Measurements from ENCODE around the gene VPS33A. TPM values are rescaled to one million over a fixed set of nuclear protein-coding genes. Genes with fewer than 3 reads are reported as not detected.

Gene VPS33A
- total and polyA plus RNA-seq, 10 of the 15 experiments (the other 5 are each of a cell fraction or from before 2014, with no cell fraction given), result 7.7 to 33.6 (median 21.6) TPM

- no peak overlapping the region for H3K9ac ChIP-seq (ENCODE audit: control insufficient read depth, insufficient read depth, low read length)
- POLR2A ChIA-PET, result interaction anchor here (0.9 kb wide), 1 partner anchor 9 kb away, joined by 3 read pairs; no protein-coding TSS in a partner anchor
Observed at GRCh38 chr12:122297494-122297893, 31.2 kb upstream of the VPS33A start.

More at GRCh38 chr12:122297494-122297893, 31.2 kb upstream of the VPS33A start:
- intact Hi-C loops (cut with micrococcal nuclease; ENCODE audit: unreplicated experiment) (no loop called here), in situ Hi-C loops (cut with MboI) (no loop called here)
- ATAC-seq (no peak), DNase-seq (ENCODE audit: low read depth, low spot score) (no peak), FAIRE-seq (no peak)
- Histone ChIP-seq H3K4me2 (ENCODE audit: control insufficient read depth, insufficient read depth) (no peak overlapping the region), H3K27me3 (replicated peaks in 1 of 2; ENCODE audit: control insufficient read depth in 2 of 2, insufficient read depth in 2 of 2, low read length in 1 of 2) (no peaks in the 10 kb centered on the region), H3K9me3 (replicated peaks; ENCODE audit: control insufficient read depth, insufficient read depth, low read length) (no peaks in the 10 kb centered on the region), H3K36me3 (ENCODE audit: control insufficient read depth in 2 of 2, insufficient read depth in 2 of 2, low read length in 1 of 2) (peaks cover 0 to 3% of the 10 kb centered on the region in 2 experiments; a peak in 3 of 4 replicates), H3K4me3 (no peak overlapping the region), H3K4me1 (ENCODE audit: control insufficient read depth, insufficient read depth, low read length) (no peaks in the 10 kb centered on the region), H3K27ac (ENCODE audit: control insufficient read depth, insufficient read depth) (no peak overlapping the region), H2AFZ (ENCODE audit: control insufficient read depth, low read depth, low read length) (no peak overlapping the region), H4K20me1 (ENCODE audit: control insufficient read depth, insufficient read depth) (no peaks in the 10 kb centered on the region), H3K79me2 (ENCODE audit: control insufficient read depth, insufficient read depth, low read length) (no peaks in the 10 kb centered on the region)
- 97% methylated on average over 9 of the region's 9 CpGs for WGBS (ENCODE audit: insufficient coverage, insufficient replicate concordance, low lambda C conversion rate, missing lambda C conversion rate)
- ChIA-PET CTCF (no interaction called here), SMC1A (ENCODE audit: uncharacterized antibody, unreplicated experiment) (no interaction called here), RAD21 (ENCODE audit: unreplicated experiment) (interaction anchor here (1.1 kb wide), 1 partner anchor 111 kb away, joined by 3 read pairs; no protein-coding TSS in a partner anchor)
- no TSS peak for BruUV-seq (replicated peaks)
- TF ChIP-seq CUX1 (IDR thresholded peaks at IDR 0.05; ENCODE audit: insufficient replicate concordance, low read depth, low read length), result no peak
- TF ChIP-seq POLR2A (IDR thresholded peaks at IDR 0.05; ENCODE audit: low read depth, low read length), result no peak
- no peak for TF ChIP-seq MLLT1 (IDR thresholded peaks at IDR 0.05)
- no peak for TF ChIP-seq GABPA (IDR thresholded peaks at IDR 0.05; ENCODE audit: low read depth)
- no peak for TF ChIP-seq ZZZ3 (IDR thresholded peaks at IDR 0.05; ENCODE audit: control insufficient read depth, insufficient read length, low read depth)
- TF ChIP-seq RELB (IDR thresholded peaks at IDR 0.05; ENCODE audit: low read depth), result no peak
- no peak for TF ChIP-seq NR2F1 (conservative IDR thresholded peaks at IDR 0.05)
- no peak for TF ChIP-seq HDAC6 (IDR thresholded peaks at IDR 0.05; ENCODE audit: unreplicated experiment)
- TF ChIP-seq BACH1 (IDR thresholded peaks at IDR 0.05; ENCODE audit: borderline replicate concordance), result no peak
- TF ChIP-seq BHLHE40 (IDR thresholded peaks at IDR 0.05; ENCODE audit: borderline replicate concordance in 1 of 2, low read depth in 2 of 2, low read length in 1 of 2), result no peak
- TF ChIP-seq ATF2 (IDR thresholded peaks at IDR 0.05; ENCODE audit: low read length), result no peak
- no peak for TF ChIP-seq EED (IDR thresholded peaks at IDR 0.05; ENCODE audit: low read depth)
- no peak for TF ChIP-seq ATF7 (IDR thresholded peaks at IDR 0.05; ENCODE audit: low read depth)
